ENCODE results near the gene RNF222.
"Not testable (repeated sequence)": the region's sequence is repeated elsewhere in the genome, so short reads cannot be mapped to it uniquely, and the experiment has no call there.

The RNF222 gene

GRCh38 chr17:8405499-8406016, 7.9 kb upstream of the RNF222 start:
- no peak for TF ChIP-seq CTCF (IDR thresholded peaks at IDR 0.05; ENCODE audit: insufficient read depth, low read depth, low read length, missing control alignments)
- no peak for DNase-seq (ENCODE audit: low read depth)
- H3K4me3 ChIP-seq (ENCODE audit: low read length), result no peak overlapping the region

GRCh38 chr17:8402921-8403536, 5.4 kb upstream of the RNF222 start:
- no peak for DNase-seq (ENCODE audit: low read depth)
- H3K4me3 ChIP-seq (ENCODE audit: low read length), result no peak overlapping the region
- no peak for TF ChIP-seq CTCF (IDR thresholded peaks at IDR 0.05; ENCODE audit: insufficient read depth, low read depth, low read length, missing control alignments)

- DNase-seq (ENCODE audit: low read depth), result no peak
- no peak for TF ChIP-seq CTCF (IDR thresholded peaks at IDR 0.05; ENCODE audit: insufficient read depth, low read depth, low read length, missing control alignments)
- no peak overlapping the region for H3K4me3 ChIP-seq (ENCODE audit: low read length)
Observed at GRCh38 chr17:8401107-8401506, 3.5 kb upstream of the RNF222 start.

GRCh38 chr17:8398980-8399379, 1.4 kb upstream of the RNF222 start:
- DNase-seq (ENCODE audit: low read depth), result no peak
- TF ChIP-seq CTCF (IDR thresholded peaks at IDR 0.05; ENCODE audit: insufficient read depth, low read depth, low read length, missing control alignments), result no peak
- H3K4me3 ChIP-seq (ENCODE audit: low read length), result no peak overlapping the region

GRCh38 chr17:8394497-8394896, 3.1 kb downstream of the RNF222 start:
- not testable (repeated sequence) for DNase-seq (ENCODE audit: low read depth); H3K4me3 ChIP-seq (ENCODE audit: low read length)

GRCh38 chr17:8393470-8394231, 4.0 kb downstream of the RNF222 start:
- peak; percentile 89 for DNase-seq (ENCODE audit: low read depth)
- TF ChIP-seq CTCF (IDR thresholded peaks at IDR 0.05; ENCODE audit: insufficient read depth, low read depth, low read length, missing control alignments), result no peak
- H3K4me3 ChIP-seq (ENCODE audit: low read length), result no peak overlapping the region

GRCh38 chr17:8392674-8393469, 4.8 kb downstream of the RNF222 start:
- no peak for TF ChIP-seq CTCF (IDR thresholded peaks at IDR 0.05; ENCODE audit: insufficient read depth, low read depth, low read length, missing control alignments)
- no peak for DNase-seq (ENCODE audit: low read depth)

More at GRCh38 chr17:8392674-8393469, 4.8 kb downstream of the RNF222 start:
- no peak overlapping the region for H3K4me3 ChIP-seq (ENCODE audit: low read length)

Measured in epithelial cell of esophagus (primary cell).